Measurements from ENCODE around the gene PHC3. TPM values are rescaled to one million over a fixed set of nuclear protein-coding genes. Genes with fewer than 3 reads are reported as not detected.

The PHC3 gene
- polyA plus RNA-seq, 1 donor (not counting 4 experiments of a cell fraction or from before 2014, with no cell fraction given): 32.2 TPM

DNA sequence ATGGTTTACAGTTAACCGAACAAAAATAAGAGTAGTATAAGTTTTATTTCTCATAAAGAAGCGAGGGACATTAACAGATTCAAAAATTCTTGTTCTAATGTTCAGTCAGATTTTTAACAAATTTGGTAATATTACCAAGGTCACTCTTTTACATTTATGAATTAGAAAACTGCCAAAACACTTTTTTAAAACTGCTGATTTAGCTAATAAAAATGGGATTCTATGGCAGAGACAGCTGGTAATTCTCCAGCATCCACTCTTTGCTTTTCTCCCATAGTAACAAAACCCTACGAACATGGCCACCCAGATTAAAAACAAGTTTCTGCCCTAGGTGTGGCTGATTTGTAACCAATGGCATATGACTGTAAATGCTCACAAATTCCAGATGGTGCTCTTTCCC lies 72.6 kb downstream of the PHC3 start:
- H3K9me3 ChIP-seq (ENCODE audit: control insufficient read depth, low read depth, low read length): no peaks in the 10 kb centered on the region
- no peak for TF ChIP-seq EZH2 (IDR thresholded peaks at IDR 0.05; ENCODE audit: low read length)
- TF ChIP-seq, protein P1, sequence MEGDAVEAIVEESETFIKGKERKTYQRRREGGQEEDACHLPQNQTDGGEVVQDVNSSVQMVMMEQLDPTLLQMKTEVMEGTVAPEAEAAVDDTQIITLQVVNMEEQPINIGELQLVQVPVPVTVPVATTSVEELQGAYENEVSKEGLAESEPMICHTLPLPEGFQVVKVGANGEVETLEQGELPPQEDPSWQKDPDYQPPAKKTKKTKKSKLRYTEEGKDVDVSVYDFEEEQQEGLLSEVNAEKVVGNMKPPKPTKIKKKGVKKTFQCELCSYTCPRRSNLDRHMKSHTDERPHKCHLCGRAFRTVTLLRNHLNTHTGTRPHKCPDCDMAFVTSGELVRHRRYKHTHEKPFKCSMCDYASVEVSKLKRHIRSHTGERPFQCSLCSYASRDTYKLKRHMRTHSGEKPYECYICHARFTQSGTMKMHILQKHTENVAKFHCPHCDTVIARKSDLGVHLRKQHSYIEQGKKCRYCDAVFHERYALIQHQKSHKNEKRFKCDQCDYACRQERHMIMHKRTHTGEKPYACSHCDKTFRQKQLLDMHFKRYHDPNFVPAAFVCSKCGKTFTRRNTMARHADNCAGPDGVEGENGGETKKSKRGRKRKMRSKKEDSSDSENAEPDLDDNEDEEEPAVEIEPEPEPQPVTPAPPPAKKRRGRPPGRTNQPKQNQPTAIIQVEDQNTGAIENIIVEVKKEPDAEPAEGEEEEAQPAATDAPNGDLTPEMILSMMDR (optimal IDR thresholded peaks at IDR 0.05 in 1 of 3, IDR thresholded peaks at IDR 0.05 in 1 of 3, conservative IDR thresholded peaks at IDR 0.05 in 1 of 3; ENCODE audit: extremely low read depth in 1 of 3, insufficient read depth in 2 of 3, low read length in 3 of 3): no peak
- no peaks in the 10 kb centered on the region for H3K9me1 ChIP-seq (ENCODE audit: control insufficient read depth, extremely low read depth, insufficient read depth, low read length)

GRCh38 chr3:170107941-170108340 lies 73.6 kb downstream of the PHC3 start:
- H3K4me3 ChIP-seq (ENCODE audit: control insufficient read depth in 2 of 3, extremely low read depth in 1 of 3, insufficient read depth in 2 of 3, low read depth in 1 of 3, low read length in 3 of 3): no peak overlapping the region
- H3K9me3 ChIP-seq (ENCODE audit: control insufficient read depth, low read depth, low read length): no peaks in the 10 kb centered on the region
- no peaks in the 10 kb centered on the region for H3K79me2 ChIP-seq (ENCODE audit: control insufficient read depth, insufficient read depth, low read length)
- H3K27ac ChIP-seq (ENCODE audit: control insufficient read depth, insufficient read depth, low read length): no peak overlapping the region
- H3K4me2 ChIP-seq (ENCODE audit: control insufficient read depth, extremely low read depth, insufficient read depth, low read depth, low read length): no peak overlapping the region
- dilution Hi-C loops (cut with MboI; ENCODE audit: extremely low pct_ligation_motif_present, low sequenced_read_pairs): no loop called here
- no peak overlapping the region for H2AFZ ChIP-seq (ENCODE audit: control insufficient read depth, low read length)
- H3K36me3 ChIP-seq (ENCODE audit: control insufficient read depth in 2 of 2, extremely low read depth in 1 of 2, insufficient read depth in 2 of 2, low read length in 2 of 2): peaks cover 3 to 4% of the 10 kb centered on the region in 2 experiments
- no peaks in the 10 kb centered on the region for H3K9me1 ChIP-seq (ENCODE audit: control insufficient read depth, extremely low read depth, insufficient read depth, low read length)
- FAIRE-seq (no peak), DNase-seq (ENCODE audit: low read depth, low spot score) (no peak)
- no peaks in the 10 kb centered on the region for H3K27me3 ChIP-seq (ENCODE audit: control insufficient read depth, extremely low read depth, insufficient read depth, low read length)
- no peaks in the 10 kb centered on the region for H3K4me1 ChIP-seq (ENCODE audit: control insufficient read depth, extremely low read depth, insufficient read depth, low read length)
- no peak for TF ChIP-seq EZH2 (IDR thresholded peaks at IDR 0.05; ENCODE audit: low read length)
- TF ChIP-seq, protein P1 (optimal IDR thresholded peaks at IDR 0.05 in 1 of 3, IDR thresholded peaks at IDR 0.05 in 1 of 3, conservative IDR thresholded peaks at IDR 0.05 in 1 of 3; ENCODE audit: extremely low read depth in 1 of 3, insufficient read depth in 2 of 3, low read length in 3 of 3): no peak
- H3K9ac ChIP-seq (ENCODE audit: control insufficient read depth, extremely low read depth, insufficient read depth, low read length): no peak overlapping the region
- no peaks in the 10 kb centered on the region for H4K20me1 ChIP-seq (ENCODE audit: control insufficient read depth, extremely low read depth, insufficient read depth, low read length)

More for the DNA sequence above, 72.6 kb downstream of the PHC3 start:
- H3K9ac ChIP-seq (ENCODE audit: control insufficient read depth, extremely low read depth, insufficient read depth, low read length): no peak overlapping the region
- no peaks in the 10 kb centered on the region for H3K27me3 ChIP-seq (ENCODE audit: control insufficient read depth, extremely low read depth, insufficient read depth, low read length)
- no peak overlapping the region for H3K27ac ChIP-seq (ENCODE audit: control insufficient read depth, insufficient read depth, low read length)
- no peaks in the 10 kb centered on the region for H3K79me2 ChIP-seq (ENCODE audit: control insufficient read depth, insufficient read depth, low read length)
- H3K36me3 ChIP-seq (ENCODE audit: control insufficient read depth in 2 of 2, extremely low read depth in 1 of 2, insufficient read depth in 2 of 2, low read length in 2 of 2): peaks cover 0 to 9% of the 10 kb centered on the region in 2 experiments
- no peak for DNase-seq (ENCODE audit: low read depth, low spot score)
- H2AFZ ChIP-seq (ENCODE audit: control insufficient read depth, low read length): no peak overlapping the region
- no peak for FAIRE-seq
- no peak overlapping the region for H3K4me2 ChIP-seq (ENCODE audit: control insufficient read depth, extremely low read depth, insufficient read depth, low read depth, low read length)
- no peak overlapping the region for H3K4me3 ChIP-seq (ENCODE audit: control insufficient read depth in 2 of 3, extremely low read depth in 1 of 3, insufficient read depth in 2 of 3, low read depth in 1 of 3, low read length in 3 of 3)
- H4K20me1 ChIP-seq (ENCODE audit: control insufficient read depth, extremely low read depth, insufficient read depth, low read length): no peaks in the 10 kb centered on the region
- dilution Hi-C loops (cut with MboI; ENCODE audit: extremely low pct_ligation_motif_present, low sequenced_read_pairs): no loop called here
- H3K4me1 ChIP-seq (ENCODE audit: control insufficient read depth, extremely low read depth, insufficient read depth, low read length): no peaks in the 10 kb centered on the region

Measured in keratinocyte (primary cell).